Measurements from ENCODE around the gene BET1L.
"Not testable (repeated sequence)": the region's sequence is repeated elsewhere in the genome, so short reads cannot be mapped to it uniquely, and the experiment has no call there.

The BET1L gene

GRCh38 chr11:232783-233565 is 25.8 kb upstream of the BET1L start:
- no peak overlapping the region for H3K4me3 ChIP-seq
- no peak overlapping the region for H3K27ac ChIP-seq

GRCh38 chr11:230431-230830 is 23.2 kb upstream of the BET1L start:
- Histone ChIP-seq H3K27ac (no peak overlapping the region), H3K4me3 (no peak overlapping the region)

GRCh38 chr11:227824-228379 is 20.7 kb upstream of the BET1L start:
- Histone ChIP-seq H3K4me3 (no peak overlapping the region), H3K27ac (no peak overlapping the region)

GRCh38 chr11:225734-226453 is 18.7 kb upstream of the BET1L start:
- peak overlapping the region in 1 of 21 experiments; percentile 14 for H3K27ac ChIP-seq

GRCh38 chr11:224424-224823 is 17.2 kb upstream of the BET1L start:
- no peak overlapping the region for H3K4me3 ChIP-seq
- no peak overlapping the region for H3K27ac ChIP-seq

More at GRCh38 chr11:225734-226453, 18.7 kb upstream of the BET1L start:
- H3K4me3 ChIP-seq, result no peak overlapping the region

- H3K4me3 ChIP-seq, result no peak overlapping the region
- H3K27ac ChIP-seq, result no peak overlapping the region
Measured at GRCh38 chr11:223884-224283, 16.7 kb upstream of the BET1L start.

GRCh38 chr11:223026-223789 is 16.0 kb upstream of the BET1L start:
- no peak overlapping the region for H3K4me3 ChIP-seq
- no peak overlapping the region for H3K27ac ChIP-seq

GRCh38 chr11:221998-222789 is 15.0 kb upstream of the BET1L start:
- Histone ChIP-seq H3K4me3 (no peak overlapping the region), H3K27ac (no peak overlapping the region)

GRCh38 chr11:221539-221938 is 14.3 kb upstream of the BET1L start:
- no peak overlapping the region for H3K4me3 ChIP-seq
- H3K27ac ChIP-seq, result no peak overlapping the region

GRCh38 chr11:220641-221215 is 13.5 kb upstream of the BET1L start:
- H3K4me3 ChIP-seq, H3K27ac ChIP-seq: not testable (repeated sequence)

GRCh38 chr11:218815-219593 is 11.8 kb upstream of the BET1L start:
- Histone ChIP-seq H3K4me3 (no peak overlapping the region), H3K27ac (no peak overlapping the region)

- Histone ChIP-seq H3K27ac (no peak overlapping the region), H3K4me3 (no peak overlapping the region)
Measured at GRCh38 chr11:217704-218103, 10.5 kb upstream of the BET1L start.

GRCh38 chr11:216081-216974 is 9.1 kb upstream of the BET1L start:
- H3K27ac ChIP-seq, result peak overlapping the region in 1 of 21 experiments; percentile 37
- no peak overlapping the region for H3K4me3 ChIP-seq

GRCh38 chr11:215581-216037 is 8.4 kb upstream of the BET1L start:
- no peak overlapping the region for H3K4me3 ChIP-seq
- peak overlapping the region in 2 of 21 experiments; percentile 18 to 37 for H3K27ac ChIP-seq

- H3K27ac ChIP-seq, result peak overlapping the region in 1 of 21 experiments; percentile 7
- no peak overlapping the region for H3K4me3 ChIP-seq
Measured at GRCh38 chr11:214083-214482, 6.9 kb upstream of the BET1L start.

- Histone ChIP-seq H3K4me3 (no peak overlapping the region), H3K27ac (no peak overlapping the region)
Measured at GRCh38 chr11:213111-213510, 5.9 kb upstream of the BET1L start.
